HG02798 (cell line): ENCODE measurements around the gene ZCCHC12.

Experiments
- ATAC-seq: cut with Tn5 transposase; IDR thresholded peaks from one replicate; pipeline ENCODE4 v1.9.1; 2021; ENCODE audit warnings: mild to moderate bottlenecking; ENCODE audit not compliant: unreplicated experiment, poor library complexity

Gene ZCCHC12

GRCh38 chrX:118865231-118865630 lies 41.6 kb downstream of the ZCCHC12 start:
- ATAC-seq, result no peak

DNA sequence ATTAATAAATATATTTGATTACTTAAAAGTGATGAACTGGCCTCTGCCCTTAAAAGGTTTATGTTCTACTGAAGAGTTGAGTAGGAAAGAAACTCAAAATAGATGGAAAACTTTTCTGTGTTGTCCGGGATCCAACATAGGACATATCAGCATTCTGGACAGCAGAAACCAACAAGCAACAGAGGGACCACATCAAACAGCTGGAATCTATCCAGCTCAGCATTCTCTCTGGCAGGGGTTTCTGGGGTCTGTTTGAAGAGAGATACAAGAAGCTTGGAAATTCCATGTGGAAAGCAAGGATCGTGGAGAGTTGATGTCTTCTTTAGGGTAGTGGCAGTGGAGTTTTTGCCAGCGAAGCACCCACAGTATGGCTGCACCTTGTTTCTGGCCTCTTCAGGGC lies 43.6 kb downstream of the ZCCHC12 start:
- ATAC-seq, result no peak

- no peak for ATAC-seq
Measured at GRCh38 chrX:118872102-118872566, 48.5 kb downstream of the ZCCHC12 start.
